Activated T-helper 17 cell treated with anti-CD3 and anti-CD28 coated beads, Interleukin-2, amount 50 U/mL, for 72 hours (primary cell): ENCODE data around the gene RAB3D. TPM values are rescaled to one million over a fixed set of nuclear protein-coding genes. Genes with fewer than 3 reads are reported as not detected.

Experiments
- ATAC-seq: fragments of 150-1000 bp; cut with Tn5 transposase; replicated peaks from 2 replicates; pipeline ENCODE4 v1.10.0; 2021; ENCODE audit warnings: mild to moderate bottlenecking, moderate library complexity
- H3K27ac Mint-ChIP-seq: one replicate; pipeline ENCODE4 v1.8.0; 2022; ENCODE audit warnings: mixed read lengths
- H3K27me3 Mint-ChIP-seq: one replicate; pipeline ENCODE4 v1.8.0; 2022; ENCODE audit warnings: mixed read lengths
- H3K36me3 Mint-ChIP-seq: one replicate; pipeline ENCODE4 v1.8.0; 2022; ENCODE audit warnings: low read depth, mild to moderate bottlenecking, mixed read lengths
- H3K4me1 Mint-ChIP-seq: one replicate; pipeline ENCODE4 v1.8.0; 2022; ENCODE audit warnings: mixed read lengths
- H3K4me3 Mint-ChIP-seq: one replicate; pipeline ENCODE4 v1.8.0; 2022; ENCODE audit warnings: mild to moderate bottlenecking, mixed read lengths
- H3K9me3 Mint-ChIP-seq: one replicate; pipeline ENCODE4 v1.8.0; 2022; ENCODE audit warnings: mixed read lengths
- total RNA-seq, 2 donors: library from RNA; stranded (reverse); gene quantifications; one replicate each; pipeline ENCODE4 v1.2.3, GENCODE V29; 2022

RAB3D gene
- total RNA-seq, 2 donors from 2014 or later, result 9.7 to 13.4 TPM

DNA sequence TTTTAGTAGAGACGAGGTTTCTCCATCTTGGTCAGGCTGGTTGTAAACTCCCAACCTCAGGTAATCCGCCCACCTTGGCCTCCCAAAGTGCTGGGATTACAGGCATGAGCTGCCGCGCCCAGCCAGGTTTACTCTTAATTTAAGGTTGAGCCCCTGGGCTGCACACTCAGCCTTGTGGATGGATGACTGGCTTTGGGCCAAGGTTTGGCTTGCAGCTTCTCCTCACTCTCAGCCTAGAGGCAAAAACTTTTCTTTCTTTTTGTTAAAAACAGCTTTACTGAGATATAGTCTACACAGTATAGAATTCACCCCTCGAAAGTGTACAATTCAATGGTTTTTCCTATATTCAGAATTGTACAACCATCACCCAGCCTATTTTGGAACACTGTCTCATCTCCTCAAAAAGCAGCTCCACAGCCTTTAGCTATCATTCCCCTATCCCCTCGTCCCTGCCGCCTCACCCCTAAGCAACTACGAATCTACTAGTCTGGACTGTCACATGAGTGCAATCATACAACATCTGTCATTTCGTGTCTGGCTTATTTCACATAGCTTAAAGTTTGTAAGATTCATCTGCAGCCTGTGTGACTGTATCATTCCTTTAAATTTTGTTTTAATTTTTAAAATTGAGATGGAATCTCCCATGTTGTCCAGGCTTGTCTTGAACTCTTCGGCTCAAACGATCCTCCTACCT lies 58.0 kb downstream of the RAB3D start:
- Mint-ChIP-seq H3K9me3 (no peaks in the 10 kb centered on the region), H3K36me3 (no peaks in the 10 kb centered on the region), H3K4me3 (no peak overlapping the region), H3K27ac (no peak overlapping the region), H3K27me3 (peaks cover 18% of the 10 kb centered on the region), H3K4me1 (peaks cover 6% of the 10 kb centered on the region)
- ATAC-seq, result no peak

DNA sequence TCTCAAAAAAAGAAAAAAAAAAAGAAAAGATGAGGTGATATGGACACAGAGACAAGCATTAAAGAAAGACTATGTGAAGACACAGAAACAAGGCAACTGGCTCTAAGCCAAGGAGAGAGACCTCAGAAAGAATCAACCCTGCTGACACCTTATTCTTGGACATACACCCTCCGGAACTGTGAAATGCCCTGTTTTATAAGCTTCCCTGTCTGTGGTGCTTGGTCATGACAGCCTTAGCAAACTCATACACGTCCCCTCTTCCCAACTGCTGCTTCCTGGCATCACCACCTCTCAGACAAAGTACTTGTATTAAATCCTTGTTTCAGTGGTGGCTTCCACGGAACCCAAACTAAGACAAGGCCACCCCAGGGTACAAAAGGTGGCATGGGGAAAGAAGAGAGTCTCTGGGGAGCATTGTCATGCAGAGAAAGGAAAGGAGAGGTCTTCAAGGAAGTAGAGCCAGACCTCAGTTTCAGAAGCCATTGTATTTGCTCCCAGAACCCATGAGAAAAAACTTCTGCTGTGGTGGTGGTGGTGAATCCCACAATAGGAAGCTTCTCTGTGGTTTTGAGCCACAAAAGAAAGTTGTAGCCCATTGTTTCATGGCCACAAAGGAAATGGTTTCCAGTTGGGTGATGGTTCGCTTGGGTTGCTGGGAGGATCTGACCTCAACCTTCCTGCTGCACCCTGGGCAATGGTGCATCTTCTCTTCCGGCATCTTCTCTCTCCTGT lies 59.8 kb downstream of the RAB3D start:
- peak; percentile 85 for ATAC-seq

DNA sequence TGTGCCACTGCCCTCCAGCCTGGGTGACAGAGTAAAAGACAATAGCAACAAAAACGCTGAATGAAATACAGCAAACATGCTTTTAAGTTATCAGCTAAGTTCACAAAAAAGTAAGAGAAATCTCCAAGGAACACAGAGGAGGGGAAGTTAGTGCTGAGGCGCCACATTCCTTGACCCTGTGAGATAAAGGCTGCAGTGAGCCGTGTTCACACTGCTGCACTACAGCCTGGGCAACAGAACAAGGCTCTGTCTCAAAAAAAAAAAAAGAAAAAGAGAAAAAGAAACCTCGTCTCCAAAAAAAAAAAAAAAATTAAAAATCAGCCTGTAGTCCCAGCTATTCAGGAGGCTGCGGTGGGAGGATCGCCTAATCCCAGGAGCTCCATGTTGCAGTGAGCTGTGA lies 60.8 kb downstream of the RAB3D start:
- Mint-ChIP-seq H3K27me3 (peaks cover 29% of the 10 kb centered on the region), H3K4me3 (no peak overlapping the region), H3K9me3 (no peaks in the 10 kb centered on the region), H3K36me3 (peaks cover 5% of the 10 kb centered on the region), H3K27ac (no peak overlapping the region), H3K4me1 (peaks cover 6% of the 10 kb centered on the region)
- no peak for ATAC-seq

More for the DNA sequence above, 59.8 kb downstream of the RAB3D start:
- Mint-ChIP-seq H3K27ac (peak overlapping the region; percentile 9), H3K4me3 (peak overlapping the region; percentile 22), H3K27me3 (peaks cover 24% of the 10 kb centered on the region), H3K4me1 (peaks cover 6% of the 10 kb centered on the region), H3K36me3 (peaks cover 5% of the 10 kb centered on the region), H3K9me3 (no peaks in the 10 kb centered on the region)

DNA sequence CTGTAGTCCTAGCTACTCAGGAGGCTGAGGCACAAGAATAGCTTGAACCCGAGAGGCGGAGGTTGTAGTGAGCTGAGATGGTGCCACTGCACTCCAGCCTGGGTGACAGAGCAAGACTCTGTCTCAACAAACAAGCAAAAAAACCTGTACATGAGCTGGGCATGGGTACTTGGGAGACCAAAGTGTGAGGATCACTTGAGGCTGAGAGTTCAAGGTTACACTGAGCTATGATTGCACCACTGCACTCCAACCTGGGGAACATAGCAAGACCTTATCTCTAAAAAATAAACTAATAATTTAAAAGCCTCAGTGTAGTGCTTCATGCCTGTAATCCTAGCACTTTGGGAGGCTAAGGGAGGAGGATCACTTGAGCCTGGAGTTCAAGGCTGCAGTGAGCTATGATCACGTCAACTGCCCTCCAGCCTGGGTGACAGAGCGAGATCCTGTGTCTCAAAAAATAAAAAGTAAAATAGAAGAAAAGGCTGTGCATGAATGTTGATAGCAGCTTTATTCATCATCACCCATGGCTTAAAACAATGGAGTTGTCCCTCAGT lies 64.8 kb downstream of the RAB3D start:
- H3K27ac Mint-ChIP-seq, result no peak overlapping the region
- no peak overlapping the region for H3K4me3 Mint-ChIP-seq
- H3K4me1 Mint-ChIP-seq, result peaks cover 3% of the 10 kb centered on the region
- no peaks in the 10 kb centered on the region for H3K9me3 Mint-ChIP-seq
- peaks cover 25% of the 10 kb centered on the region for H3K27me3 Mint-ChIP-seq
- peaks cover 5% of the 10 kb centered on the region for H3K36me3 Mint-ChIP-seq
- no peak for ATAC-seq

DNA sequence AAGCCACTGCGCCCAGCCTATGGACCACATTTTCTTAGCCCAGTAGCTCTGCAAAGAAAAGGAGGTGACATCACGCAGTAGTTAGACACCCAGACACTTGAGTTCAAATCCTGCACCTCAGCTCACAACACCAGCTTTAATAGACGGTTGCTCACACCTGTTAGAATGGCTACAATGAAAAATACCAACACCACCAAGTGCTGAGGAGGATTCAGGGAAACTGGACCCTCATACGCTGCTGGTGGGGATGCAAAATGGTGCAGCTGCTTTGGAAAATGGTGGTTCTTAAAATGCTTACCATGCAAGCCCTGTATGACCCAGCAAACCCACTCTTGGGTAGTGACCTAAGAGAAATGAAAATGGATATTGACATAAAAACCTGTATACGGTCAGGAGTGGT lies 65.5 kb downstream of the RAB3D start:
- peaks cover 25% of the 10 kb centered on the region for H3K27me3 Mint-ChIP-seq
- no peak for ATAC-seq
- no peak overlapping the region for H3K4me3 Mint-ChIP-seq
- no peak overlapping the region for H3K27ac Mint-ChIP-seq
- no peaks in the 10 kb centered on the region for H3K4me1 Mint-ChIP-seq
- no peaks in the 10 kb centered on the region for H3K9me3 Mint-ChIP-seq
- peaks cover 5% of the 10 kb centered on the region for H3K36me3 Mint-ChIP-seq

DNA sequence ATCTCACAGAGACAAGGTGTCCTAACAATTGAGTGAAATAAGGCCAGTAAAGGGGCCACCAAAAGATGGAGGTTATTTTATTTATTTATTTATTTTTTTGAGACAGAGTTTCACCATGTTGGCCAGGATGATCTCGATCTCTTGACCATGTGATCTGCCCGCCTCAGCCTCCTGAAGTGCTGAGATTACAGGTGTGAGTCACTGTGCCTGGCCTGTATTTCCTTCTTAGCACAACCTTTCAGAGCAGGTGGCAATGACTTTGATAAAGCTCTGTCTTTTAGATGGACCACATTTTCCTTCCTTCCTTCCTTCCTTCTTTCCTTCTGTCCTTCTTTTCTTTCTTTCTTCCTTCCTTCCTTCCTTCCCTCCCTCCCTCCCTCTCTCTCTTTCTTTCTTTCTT lies 66.2 kb downstream of the RAB3D start:
- peaks cover 29% of the 10 kb centered on the region for H3K27me3 Mint-ChIP-seq
- peaks cover 5% of the 10 kb centered on the region for H3K36me3 Mint-ChIP-seq
- H3K4me3 Mint-ChIP-seq, result no peak overlapping the region
- no peaks in the 10 kb centered on the region for H3K9me3 Mint-ChIP-seq
- ATAC-seq, result no peak
- H3K27ac Mint-ChIP-seq, result no peak overlapping the region
- no peaks in the 10 kb centered on the region for H3K4me1 Mint-ChIP-seq

Other genes starting within 250 kb of the RAB3D start
- gene SPC24, start 183.9 kb downstream of the RAB3D start, total RNA-seq, result 10 to 100 TPM; 44.3 to 53.9 TPM
- gene KANK2, start 142.1 kb downstream of the RAB3D start, total RNA-seq, result 1 to 10 TPM; 3.5 to 3.6 TPM
- not detected for gene ANGPTL8, start 100.0 kb downstream of the RAB3D start, total RNA-seq
- gene DOCK6, start 77.1 kb downstream of the RAB3D start, total RNA-seq, result 1 to 10 TPM; 4.5 to 6.4 TPM
- not detected for gene TSPAN16, start 43.5 kb downstream of the RAB3D start, total RNA-seq
- 10 to 100 TPM; 30.9 to 31.0 TPM for gene TMEM205, start 6.6 kb upstream of the RAB3D start, total RNA-seq
- gene CCDC159, start 6.9 kb upstream of the RAB3D start, total RNA-seq, result 10 to 100 TPM; 17.4 to 45.4 TPM
- gene PLPPR2, start 15.8 kb upstream of the RAB3D start, total RNA-seq, result 1 to 10 TPM; 2.9 to 9.7 TPM
- gene SWSAP1, start 35.0 kb upstream of the RAB3D start, total RNA-seq, result 1 to 10 TPM; 1.5 to 2.4 TPM
- gene EPOR, start 44.7 kb upstream of the RAB3D start, total RNA-seq, result 10 to 100 TPM in 1 of 2 donors, 1 to 10 TPM in 1; 6.7 to 22.6 TPM
- under 1 TPM in 1 of 2 donors, not detected in 1; 0.50 TPM for gene RGL3, start 79.7 kb upstream of the RAB3D start, total RNA-seq
- gene ODAD3, start 95.5 kb upstream of the RAB3D start, total RNA-seq, result under 1 TPM; 0.15 to 0.42 TPM
- gene PRKCSH, start 96.0 kb upstream of the RAB3D start, total RNA-seq, result 100 to 1,000 TPM; 281 to 300 TPM
- gene ELAVL3, start 141.4 kb upstream of the RAB3D start, total RNA-seq, result under 1 TPM in 1 of 2 donors, not detected in 1; 0.45 TPM
- gene ZNF653, start 166.2 kb upstream of the RAB3D start, total RNA-seq, result 10 to 100 TPM; 18.8 to 26.3 TPM
- 10 to 100 TPM; 44.2 to 53.3 TPM for gene ECSIT, start 189.5 kb upstream of the RAB3D start, total RNA-seq
- gene CNN1, start 199.2 kb upstream of the RAB3D start, total RNA-seq, result not detected
- 10 to 100 TPM; 48.0 to 66.5 TPM for gene ELOF1, start 219.6 kb upstream of the RAB3D start, total RNA-seq
- gene ACP5, start 238.0 kb upstream of the RAB3D start, total RNA-seq, result 10 to 100 TPM; 19.9 to 26.3 TPM